Endodermal cell (in vitro differentiated cells): Measurements from ENCODE around the gene RAB3A. TPM values are rescaled to one million over a fixed set of nuclear protein-coding genes. Genes with fewer than 3 reads are reported as not detected.

Source experiments
- DNase-seq: peaks from one replicate; pipeline ENCODE4 v3.0.0-alpha.2; 2017
- H3K27ac ChIP-seq: 2 replicates; pipeline ENCODE4 v1.5.1; 2013; ENCODE audit warnings: mild to moderate bottlenecking, low read depth, low read length, moderate library complexity
- H3K27me3 ChIP-seq: 2 replicates; pipeline ENCODE4 v1.6.1; 2013; ENCODE audit warnings: mild to moderate bottlenecking, low read length, moderate library complexity; ENCODE audit not compliant: insufficient read depth, control insufficient read depth, poor library complexity, severe bottlenecking
- H3K36me3 ChIP-seq: 2 replicates; pipeline ENCODE4 v1.7.0; 2013; ENCODE audit warnings: mild to moderate bottlenecking, low read length, moderate library complexity; ENCODE audit not compliant: control insufficient read depth, insufficient read depth
- H3K4me1 ChIP-seq: one replicate; pipeline ENCODE4 v1.7.0; 2013; ENCODE audit warnings: low read length; ENCODE audit not compliant: control insufficient read depth, insufficient read depth
- H3K4me3 ChIP-seq: 2 replicates; pipeline ENCODE4 v1.5.1; 2013; ENCODE audit warnings: mild to moderate bottlenecking, low read length, moderate library complexity
- H3K9ac ChIP-seq: 2 replicates; pipeline ENCODE4 v1.6.1; 2013; ENCODE audit warnings: mild to moderate bottlenecking, low read length, moderate library complexity; ENCODE audit not compliant: poor library complexity, severe bottlenecking; ENCODE audit errors: extremely low read depth
- H3K9me3 ChIP-seq: 2 replicates; pipeline ENCODE4 v1.6.1; 2013; ENCODE audit warnings: mild to moderate bottlenecking, low read length, moderate library complexity; ENCODE audit not compliant: control insufficient read depth
- H3K27ac Mint-ChIP-seq: 2 replicates; pipeline ENCODE4 v1.8.0; 2020; ENCODE audit warnings: mixed read lengths
- H3K27me3 Mint-ChIP-seq: 2 replicates; pipeline ENCODE4 v1.8.0; 2021; ENCODE audit warnings: mild to moderate bottlenecking, mixed read lengths; ENCODE audit not compliant: insufficient read depth
- H3K36me3 Mint-ChIP-seq: 2 replicates; pipeline ENCODE4 v1.8.0; 2020; ENCODE audit warnings: low read depth, mixed read lengths
- H3K4me1 Mint-ChIP-seq: 2 replicates; pipeline ENCODE4 v1.8.0; 2020; ENCODE audit warnings: mixed read lengths
- H3K4me3 Mint-ChIP-seq: 2 replicates; pipeline ENCODE4 v1.8.0; 2020; ENCODE audit warnings: mild to moderate bottlenecking, moderate library complexity, mixed read lengths
- H3K9me3 Mint-ChIP-seq: 2 replicates; pipeline ENCODE4 v1.8.0; 2020; ENCODE audit warnings: mild to moderate bottlenecking, mixed read lengths
- CTCF ChIP-seq: fragments of 200-600 bp; sonication (generic); conservative IDR thresholded peaks from 2 replicates; pipeline ENCODE4 v1.5.0; 2021; ENCODE audit warnings: antibody characterized with exemption, mild to moderate bottlenecking
- WGBS, 2 experiments: methylation state at CpG; one replicate each; pipeline versions ENCODE4 v1.1.5 to v1.1.7; 2013; ENCODE audit warnings: missing lambda C conversion rate in 2 of 2, mixed read lengths in 1 of 2; ENCODE audit not compliant: insufficient coverage in 1 of 2, insufficient read length in 1 of 2; 5-methylcytosine and 5-hydroxymethylcytosine counted together
- total RNA-seq, 2 donors: library from RNA; stranded (reverse); fragmentation: NEBNext Ultra II Directional in 1 of 2; extraction: Animal tissue kit (Norgen Biotek cat#: 25700) in 1 of 2; gene quantifications; 2 replicates in 1 of 2; 3 replicates in 1 of 2; pipeline ENCODE4 v1.2.1, GENCODE V29; 2021

Gene RAB3A
- total RNA-seq, 2 donors from 2014 or later, result 3.6 to 3.9 TPM

GRCh38 chr19:18158467-18158866, 45.4 kb downstream of the RAB3A start:
- no peaks in the 10 kb centered on the region for H3K9me3 ChIP-seq
- H3K27me3 Mint-ChIP-seq, result no peaks in the 10 kb centered on the region
- peaks cover 20% of the 10 kb centered on the region for H3K36me3 Mint-ChIP-seq
- DNase-seq, result no peak
- peaks cover 26% of the 10 kb centered on the region for H3K36me3 ChIP-seq
- H3K9ac ChIP-seq, result no peak overlapping the region
- peaks cover 7% of the 10 kb centered on the region for H3K4me1 Mint-ChIP-seq
- H3K4me3 Mint-ChIP-seq, result no peak overlapping the region
- no peak overlapping the region for H3K27ac ChIP-seq
- no peak for TF ChIP-seq CTCF
- no peaks in the 10 kb centered on the region for H3K9me3 Mint-ChIP-seq
- no peak overlapping the region for H3K27ac Mint-ChIP-seq
- no peaks in the 10 kb centered on the region for H3K27me3 ChIP-seq
- H3K4me3 ChIP-seq, result no peak overlapping the region
- WGBS, 2 experiments, result 90 to 100% methylated on average over 2 to 4 of the region's 4 CpGs
- H3K4me1 ChIP-seq, result no peaks in the 10 kb centered on the region

- Histone ChIP-seq H3K4me3 (no peak overlapping the region), H3K4me1 (no peaks in the 10 kb centered on the region), H3K27me3 (no peaks in the 10 kb centered on the region), H3K36me3 (peaks cover 17% of the 10 kb centered on the region), H3K27ac (peak overlapping the region; percentile 66), H3K9ac (no peak overlapping the region), H3K9me3 (no peaks in the 10 kb centered on the region)
- Mint-ChIP-seq H3K9me3 (no peaks in the 10 kb centered on the region), H3K27me3 (no peaks in the 10 kb centered on the region), H3K4me3 (no peak overlapping the region), H3K36me3 (peaks cover 13% of the 10 kb centered on the region), H3K4me1 (peaks cover 7% of the 10 kb centered on the region), H3K27ac (no peak overlapping the region)
- no peak for TF ChIP-seq CTCF
- DNase-seq, result peak; percentile 72
- WGBS, 2 experiments, result 62 to 77% methylated on average over 13 to 18 of the region's 18 CpGs
Measured at GRCh38 chr19:18157465-18158063, 46.3 kb downstream of the RAB3A start.

- H3K4me1 ChIP-seq, result no peaks in the 10 kb centered on the region
- no peaks in the 10 kb centered on the region for H3K9me3 Mint-ChIP-seq
- H3K27me3 ChIP-seq, result no peaks in the 10 kb centered on the region
- H3K4me1 Mint-ChIP-seq, result peaks cover 7% of the 10 kb centered on the region
- TF ChIP-seq CTCF, result no peak
- 92 to 98% methylated on average over 11 to 22 of the region's 22 CpGs for WGBS, 2 experiments
- no peak for DNase-seq
- no peak overlapping the region for H3K9ac ChIP-seq
- H3K27ac ChIP-seq, result peak overlapping the region; percentile 66
- peak overlapping the region; percentile 50 for H3K27ac Mint-ChIP-seq
- H3K36me3 Mint-ChIP-seq, result peaks cover 10% of the 10 kb centered on the region
- peaks cover 13% of the 10 kb centered on the region for H3K36me3 ChIP-seq
- no peaks in the 10 kb centered on the region for H3K27me3 Mint-ChIP-seq
- H3K4me3 Mint-ChIP-seq, result no peak overlapping the region
- H3K9me3 ChIP-seq, result no peaks in the 10 kb centered on the region
- H3K4me3 ChIP-seq, result no peak overlapping the region
Measured at GRCh38 chr19:18156841-18157464, 46.9 kb downstream of the RAB3A start.
